Amygdala (tissue), 56 donors: ENCODE measurements around the gene LSM3.

Experiments used
- DNase-seq, 56 donors: peaks; one replicate each; lab custom pipeline; 2025; lab: John Stamatoyannopoulos, UW

Gene LSM3

DNA sequence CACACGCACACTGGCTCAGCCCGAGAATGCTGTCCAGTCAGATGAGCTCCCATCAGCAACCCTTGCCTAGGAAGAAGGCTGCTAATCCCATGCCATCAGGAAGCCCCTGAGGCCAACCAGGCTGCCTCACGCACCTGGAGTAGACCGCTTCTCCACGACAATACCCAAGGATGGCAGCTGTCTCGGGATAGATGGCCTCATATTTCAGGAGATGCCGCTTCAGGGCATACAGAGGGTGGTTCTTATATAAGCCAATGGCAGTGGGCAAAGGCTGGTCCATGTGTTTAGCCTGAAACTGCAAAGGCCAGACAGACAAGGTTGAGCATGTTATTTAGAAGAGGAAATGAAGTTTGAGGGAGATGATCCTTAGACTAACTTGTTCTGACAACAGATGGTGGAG lies 22.4 kb upstream of the LSM3 start:
- no peak for DNase-seq

DNA sequence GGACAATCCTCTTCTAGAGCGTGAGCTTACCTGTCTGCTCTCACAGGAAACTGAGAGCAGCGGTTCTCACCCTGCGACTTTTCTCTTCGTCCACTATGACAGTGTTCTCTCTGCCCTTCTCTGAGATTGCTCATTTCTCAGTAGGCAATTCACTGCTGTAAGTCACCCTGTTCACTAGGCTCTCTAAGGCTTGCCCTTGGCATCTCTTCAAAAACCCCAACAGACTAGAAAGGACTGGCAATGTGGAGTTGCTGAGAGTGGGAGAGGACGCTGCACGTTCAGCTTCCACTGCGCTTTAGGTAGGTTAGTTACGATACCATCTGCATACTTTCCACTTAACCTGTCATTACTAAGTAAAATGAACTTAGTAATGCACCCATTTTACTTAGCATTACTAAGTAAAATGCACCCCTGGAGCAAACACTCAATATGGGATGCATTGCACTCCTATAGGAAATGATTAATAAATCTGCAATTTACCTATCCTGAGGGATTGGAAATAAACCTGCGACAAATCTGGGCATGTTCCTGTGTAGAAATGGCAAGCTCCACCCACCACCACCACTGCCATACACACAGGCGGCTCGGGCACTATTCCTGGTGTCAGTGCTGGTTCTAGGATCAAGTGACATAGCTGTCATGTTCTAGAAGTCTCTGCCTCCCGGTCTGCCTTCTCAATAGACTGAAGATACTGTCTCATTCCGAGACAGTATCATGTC lies 21.6 kb upstream of the LSM3 start:
- DNase-seq = no peak

DNA sequence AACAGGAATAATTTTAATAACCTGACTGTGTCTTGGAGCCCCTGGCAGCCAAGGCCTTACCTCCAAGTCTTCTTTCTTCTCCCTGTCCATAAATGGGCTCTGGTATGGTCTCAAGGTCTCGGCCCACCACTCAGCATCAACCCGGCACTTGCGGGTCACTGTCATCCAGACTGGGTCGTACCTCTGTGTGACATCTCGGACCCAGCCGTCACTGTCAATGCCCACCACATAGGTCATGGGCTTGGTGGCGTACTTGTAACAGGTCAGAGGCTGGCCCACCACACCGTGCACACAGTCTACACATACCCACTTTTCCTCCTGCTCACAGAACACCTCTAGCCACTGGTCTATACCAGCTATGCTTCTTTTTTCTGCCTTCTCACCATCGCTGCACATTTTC lies 20.7 kb upstream of the LSM3 start:
- no peak for DNase-seq

DNA sequence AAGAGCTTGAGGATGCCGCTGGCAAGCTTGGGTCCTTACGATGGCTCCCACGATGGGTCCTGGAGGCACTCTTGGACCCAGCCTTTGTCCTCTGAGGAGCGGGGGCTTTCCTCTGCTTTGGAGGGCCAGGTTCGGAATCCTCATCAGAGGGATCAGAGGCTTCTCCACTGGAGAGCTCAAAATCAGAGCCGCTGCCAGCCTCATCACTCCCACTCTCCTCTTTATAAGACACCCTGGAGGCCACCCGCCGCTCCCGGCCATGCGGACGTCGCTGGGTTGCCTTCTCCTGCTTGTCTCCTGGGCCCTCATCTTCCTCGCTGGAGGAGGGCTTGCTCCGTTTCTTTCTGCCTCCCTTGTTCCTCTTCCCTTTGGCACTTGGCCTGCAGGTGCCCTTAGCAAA lies 20.2 kb upstream of the LSM3 start:
- no peak for DNase-seq

DNA sequence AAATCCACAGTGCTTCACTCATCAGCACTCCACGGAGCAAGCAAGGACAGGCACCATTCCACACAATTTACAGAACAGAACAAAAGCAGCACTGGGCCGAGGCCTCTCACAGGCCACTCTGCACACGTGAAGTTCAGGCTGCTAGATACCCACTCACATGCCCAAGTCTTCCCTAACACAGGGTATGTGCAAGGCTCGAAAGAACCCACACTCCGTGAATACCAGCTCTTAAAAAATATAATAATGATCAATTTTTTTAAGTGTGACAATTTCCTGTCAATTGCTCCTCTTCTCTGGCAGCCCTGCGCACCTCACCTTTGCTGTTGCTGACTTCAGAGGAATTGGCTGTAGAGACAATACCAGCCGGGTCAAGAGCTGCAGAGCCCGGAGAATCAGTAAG lies 19.2 kb upstream of the LSM3 start:
- no peak for DNase-seq

DNA sequence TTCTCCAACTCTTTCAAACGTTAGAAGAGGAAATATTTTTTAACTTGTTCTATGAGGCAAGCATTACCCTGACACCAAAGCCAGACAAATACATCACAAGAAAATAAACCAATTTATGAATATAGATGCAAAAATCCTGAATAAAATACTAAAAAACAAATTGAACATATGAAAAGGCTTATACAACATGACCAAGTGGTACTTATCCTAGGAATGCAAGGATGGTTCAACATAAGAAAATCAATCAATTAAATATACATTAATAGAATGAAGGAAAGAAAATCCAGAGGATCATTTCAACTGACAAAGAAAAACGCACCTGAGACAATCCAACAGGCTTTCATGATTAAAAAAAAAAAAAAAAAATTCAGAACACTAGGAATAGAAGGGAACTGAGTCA lies 17.3 kb upstream of the LSM3 start:
- no peak for DNase-seq

DNA sequence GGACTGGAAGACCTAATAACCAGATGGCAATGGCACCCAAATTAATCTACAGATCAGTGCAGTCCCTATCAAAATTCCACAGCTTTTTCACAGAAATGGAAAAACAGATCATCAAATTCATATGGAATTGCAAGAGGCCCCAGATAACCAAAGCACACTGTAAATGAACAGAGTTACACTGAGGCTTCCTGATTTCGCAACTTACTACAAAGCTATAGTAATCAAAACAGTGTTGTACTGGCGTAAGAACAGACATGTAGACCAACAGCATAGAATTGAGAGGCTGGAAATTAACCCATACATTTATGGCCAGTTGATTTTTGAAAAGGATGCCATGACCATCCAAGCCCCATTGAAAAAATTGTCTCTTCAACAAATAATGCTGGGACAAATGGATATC lies 16.4 kb upstream of the LSM3 start:
- no peak for DNase-seq

DNA sequence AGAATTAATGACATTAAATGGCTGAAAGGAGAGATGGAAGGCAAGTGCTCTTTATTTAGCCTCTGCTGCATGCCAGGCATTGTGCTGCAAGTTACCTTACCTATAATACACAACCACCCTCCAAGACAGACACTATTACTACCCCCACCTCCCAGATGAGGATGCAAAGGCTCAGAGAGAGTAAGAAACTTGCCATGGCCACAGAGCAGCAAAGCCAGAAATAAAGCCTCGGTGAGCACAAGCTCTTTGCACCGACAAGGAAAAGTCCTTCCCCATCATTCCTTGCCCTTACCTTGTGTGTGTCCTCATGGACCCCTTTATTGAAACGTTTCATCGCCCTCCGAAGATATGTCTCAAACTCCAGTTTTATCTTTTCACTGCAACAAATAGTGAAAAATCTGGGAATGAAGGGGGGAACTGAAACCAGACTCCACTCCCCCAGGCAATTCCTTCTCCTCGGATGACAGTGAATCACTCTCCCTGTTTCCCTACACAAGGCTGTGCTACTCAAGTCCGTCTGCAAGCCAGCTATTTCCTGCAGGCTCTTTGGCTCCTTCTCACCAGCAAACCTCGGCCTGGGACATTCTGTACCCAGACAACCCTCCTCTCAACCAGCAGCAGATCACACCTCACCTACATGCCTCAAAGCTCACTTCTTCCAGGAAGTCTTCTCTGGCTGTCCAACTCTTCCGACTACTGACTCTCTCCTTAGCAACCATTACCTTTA lies 11.6 kb upstream of the LSM3 start:
- no peak for DNase-seq

DNA sequence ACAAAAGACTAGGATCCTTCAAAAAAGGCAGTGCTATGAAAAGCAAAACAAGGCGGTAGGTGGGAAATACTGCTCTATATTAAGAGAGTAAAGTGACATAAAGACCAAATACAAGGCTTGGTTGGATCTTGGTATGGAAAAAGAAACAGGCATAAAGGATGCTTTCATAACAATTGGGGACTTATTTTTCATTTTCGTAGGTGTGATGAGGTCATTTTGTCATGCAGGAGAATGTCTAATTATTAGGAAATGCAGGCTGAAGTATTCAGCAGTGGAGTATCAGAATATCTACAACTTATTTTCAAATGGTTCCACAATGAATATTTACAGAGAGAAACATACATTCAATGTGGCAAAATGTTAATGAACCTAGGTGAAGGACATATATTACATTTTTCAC lies 9.2 kb upstream of the LSM3 start:
- DNase-seq = no peak

DNA sequence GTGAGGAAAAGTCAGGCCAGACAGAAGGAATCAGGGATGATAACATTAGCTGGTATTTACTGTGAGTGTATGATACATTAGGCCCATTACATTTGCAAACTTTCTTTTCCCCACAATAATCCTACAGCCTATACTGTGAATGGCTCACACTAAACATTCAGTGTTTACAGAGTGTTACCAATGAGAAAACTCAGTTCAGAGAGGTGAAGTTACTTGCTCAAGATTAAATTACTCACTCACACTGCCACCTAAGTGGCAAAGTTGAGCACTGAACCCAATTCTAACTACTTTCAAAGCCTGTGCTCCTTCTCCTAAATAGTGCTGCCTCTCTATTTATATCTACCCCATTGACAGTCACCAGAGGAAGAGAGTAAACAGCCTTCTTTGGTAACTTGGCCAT lies 8.7 kb upstream of the LSM3 start:
- no peak for DNase-seq

DNA sequence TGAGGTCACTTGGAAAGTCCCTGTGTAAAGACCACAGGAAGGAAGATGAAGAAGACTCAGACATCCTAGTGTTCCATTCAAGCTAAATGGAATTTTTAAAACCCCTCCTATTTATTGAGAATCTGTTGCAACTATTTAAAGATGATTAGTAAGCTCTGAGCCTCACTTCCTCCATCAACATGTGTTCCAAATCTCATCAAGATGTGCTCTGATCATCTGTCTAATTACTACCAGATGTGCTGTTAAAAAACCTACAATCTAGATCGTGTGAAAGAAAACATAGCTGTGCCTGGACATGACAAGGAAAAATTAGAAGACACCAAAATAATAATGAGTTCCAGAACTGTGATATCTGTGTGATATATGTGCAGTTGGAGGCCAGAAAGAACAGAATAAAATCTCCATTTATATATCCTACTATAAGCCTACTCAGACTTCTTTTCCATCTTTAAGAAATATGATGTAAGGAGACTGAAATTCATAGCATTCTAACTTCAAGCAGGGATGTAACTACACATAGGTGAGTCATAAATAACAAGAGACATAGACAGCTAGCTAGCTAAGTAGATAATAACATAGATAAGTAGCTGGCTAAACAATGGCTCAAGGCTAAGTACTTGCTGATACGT lies 8.0 kb upstream of the LSM3 start:
- DNase-seq = no peak

DNA sequence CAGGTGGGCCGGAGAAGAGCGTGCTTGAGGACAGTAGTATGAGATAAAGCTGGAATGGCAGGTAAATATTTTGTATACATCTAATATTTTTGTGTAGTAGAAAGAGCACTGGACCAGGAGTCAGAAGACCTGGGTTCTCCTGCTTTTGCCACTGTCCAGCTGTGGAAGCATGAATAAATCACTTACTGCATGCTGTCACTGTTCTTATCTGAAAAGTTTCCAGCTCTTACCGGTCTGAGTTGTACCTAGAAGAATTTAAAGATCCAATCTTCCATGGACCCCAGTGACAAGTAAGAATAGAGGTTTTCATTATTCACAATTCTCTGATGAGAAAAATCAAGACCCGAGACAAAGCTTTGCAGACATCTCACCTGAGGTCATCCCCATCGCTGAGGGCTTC lies 6.1 kb upstream of the LSM3 start:
- no peak for DNase-seq

DNA sequence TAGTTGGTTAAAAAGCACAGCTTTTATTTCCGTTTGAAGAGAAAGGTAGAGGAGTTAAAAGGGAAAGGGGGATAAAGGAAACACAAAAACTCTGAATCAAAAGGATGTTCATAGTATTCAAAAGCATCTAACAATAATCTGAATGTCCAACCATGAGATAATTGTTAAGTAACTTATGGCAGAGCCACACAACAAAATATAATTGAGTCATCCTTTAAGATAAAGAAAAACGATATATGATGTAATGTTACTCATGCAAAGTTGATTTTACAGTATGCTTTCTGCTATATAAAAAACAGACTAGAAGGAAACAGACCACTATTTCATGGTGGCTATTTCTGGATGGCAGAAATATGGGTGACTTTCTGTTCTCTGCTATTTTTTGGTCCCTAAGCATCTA lies 4.1 kb upstream of the LSM3 start:
- DNase-seq = no peak

DNA sequence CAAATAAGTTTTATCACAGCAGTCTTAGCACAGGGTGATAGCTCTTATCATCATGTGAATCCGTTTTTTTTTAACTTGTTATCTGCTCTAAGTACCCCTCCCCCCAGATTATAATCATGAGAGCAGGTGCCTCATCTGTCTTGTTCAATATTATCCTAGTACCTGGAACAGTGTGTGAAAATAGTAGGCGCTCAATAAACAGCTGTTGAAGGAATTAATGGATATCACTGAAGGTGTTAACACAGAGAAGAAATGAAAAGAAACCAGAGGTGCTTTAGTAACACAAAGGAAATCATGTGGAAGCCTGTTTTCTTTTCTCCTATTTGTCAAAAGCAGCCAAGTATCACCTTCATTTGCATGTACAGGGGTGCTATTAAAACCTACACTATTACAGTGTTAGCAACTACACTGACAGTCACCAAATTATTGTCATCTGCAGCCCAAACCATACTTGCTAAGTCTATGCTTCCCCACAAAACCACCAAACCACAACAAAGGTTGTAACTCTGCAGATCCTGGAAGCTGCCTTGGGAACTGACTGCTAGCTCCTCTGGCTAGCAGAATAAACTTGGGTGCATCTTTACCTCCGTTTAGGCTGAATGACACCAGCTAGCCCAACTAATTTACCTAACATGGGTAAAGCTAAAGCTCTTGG lies 3.1 kb upstream of the LSM3 start:
- DNase-seq = no peak

DNA sequence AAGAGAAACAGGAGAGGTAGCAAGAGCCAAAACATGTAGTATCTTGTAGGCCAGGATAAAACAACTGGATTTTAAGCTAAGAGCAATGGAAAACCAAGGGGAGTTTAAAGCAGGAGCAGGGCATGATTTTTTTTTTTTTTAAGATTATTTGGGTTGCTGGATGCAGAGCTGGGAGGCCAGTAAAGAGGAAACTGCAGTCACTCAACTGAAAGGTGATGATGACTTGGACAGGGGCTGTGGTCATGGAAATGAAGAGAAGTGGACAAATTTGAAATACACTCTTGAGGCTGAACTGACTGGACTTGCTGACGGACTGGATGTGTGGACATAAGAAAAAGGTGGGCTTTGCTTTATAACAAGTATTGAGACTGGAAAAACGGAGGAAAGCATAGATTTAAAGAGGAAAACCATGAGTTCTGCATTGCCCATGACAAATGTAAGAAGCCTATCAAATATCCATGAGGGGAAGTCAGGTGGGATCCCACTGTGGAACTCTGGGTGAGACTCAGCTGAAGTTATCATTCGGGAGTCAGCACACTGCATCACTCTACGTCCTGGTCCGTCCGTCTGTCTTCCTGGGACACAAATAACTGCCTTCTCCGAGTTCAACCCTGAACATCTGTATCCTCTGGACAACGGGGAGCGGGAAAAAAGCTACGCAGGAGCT lies 904 bp upstream of the LSM3 start:
- DNase-seq = peak in 3 of 56 donors; percentile 40 to 49 (median 44)

DNA sequence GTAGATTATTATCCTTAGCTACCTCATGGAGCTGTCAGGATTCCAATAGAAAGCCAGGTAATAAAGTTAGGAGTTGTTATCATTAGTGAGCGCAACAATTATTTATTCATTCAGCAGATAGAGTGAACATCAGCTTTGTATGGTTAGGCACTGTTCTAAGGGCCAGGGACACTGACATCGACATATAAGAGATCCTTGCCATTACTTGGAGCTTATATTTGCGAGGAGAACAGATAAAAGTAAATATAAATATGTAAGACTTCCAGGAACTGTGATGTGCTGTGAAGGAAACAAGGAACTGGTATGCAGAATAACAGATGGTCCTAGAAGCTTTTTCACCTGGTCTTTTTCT lies 473 bp downstream of the LSM3 start:
- DNase-seq = no peak

DNA sequence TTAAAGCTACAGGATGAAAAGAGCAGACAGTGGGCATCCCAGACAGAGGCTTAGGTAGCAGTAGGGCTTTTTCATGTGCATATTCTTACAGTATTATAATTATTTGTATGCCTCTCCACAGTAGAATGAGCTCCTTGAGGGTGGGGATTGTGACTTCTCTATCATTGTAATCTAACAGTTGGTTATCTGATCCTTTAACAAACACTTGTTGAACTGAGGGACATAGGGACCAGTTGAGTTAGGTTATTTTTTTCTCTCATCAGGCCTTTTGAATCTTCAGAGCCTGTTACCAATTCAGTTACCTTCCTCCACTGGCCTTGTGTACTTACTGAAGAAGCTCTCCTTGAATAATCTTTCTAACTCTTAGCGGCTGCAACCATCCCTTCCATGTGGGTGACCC lies 1.2 kb downstream of the LSM3 start:
- no peak for DNase-seq

DNA sequence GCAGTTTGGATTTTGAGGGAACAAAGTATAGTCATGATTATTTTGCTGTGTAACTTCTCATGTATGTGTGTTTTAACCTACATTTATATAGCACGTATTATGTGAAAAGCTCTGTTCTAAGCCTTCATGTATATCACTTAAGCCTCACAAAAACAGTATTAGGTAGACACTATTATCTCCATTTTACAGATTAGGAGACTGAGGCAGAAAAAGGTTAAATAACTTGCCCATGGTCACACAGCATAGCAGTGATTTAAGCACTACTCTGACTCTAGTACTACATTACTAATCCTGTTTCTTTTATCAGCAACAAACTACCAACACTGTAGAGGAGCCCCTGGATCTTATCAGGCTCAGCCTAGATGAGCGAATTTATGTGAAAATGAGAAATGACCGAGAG lies 2.6 kb downstream of the LSM3 start:
- no peak for DNase-seq

DNA sequence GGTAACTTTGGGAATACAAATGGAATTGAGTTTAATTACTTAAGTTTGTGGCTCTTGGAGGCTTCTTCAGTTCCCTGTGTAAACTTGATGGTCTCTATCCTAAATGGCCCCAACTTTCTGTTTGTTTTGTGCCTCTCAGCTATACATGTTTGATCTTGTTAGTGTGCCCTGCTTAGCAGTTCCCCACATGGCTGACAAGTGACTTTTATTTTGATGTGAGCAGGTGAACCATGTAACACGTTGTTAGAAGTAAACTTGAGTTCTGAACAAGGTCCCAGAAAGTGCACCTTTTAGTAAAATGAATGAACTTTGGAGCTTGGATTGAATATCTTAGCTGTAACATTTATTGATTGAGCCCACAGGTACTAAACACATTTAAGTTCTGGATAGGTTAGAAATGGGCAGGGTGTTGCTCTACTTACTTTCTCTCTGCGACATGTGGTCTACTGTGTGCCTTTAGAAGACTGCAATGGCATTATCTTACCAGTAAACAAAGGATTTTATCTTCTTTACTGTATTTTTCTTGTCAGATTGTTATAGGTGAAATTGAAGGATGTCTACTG lies 4.5 kb downstream of the LSM3 start:
- DNase-seq = no peak

DNA sequence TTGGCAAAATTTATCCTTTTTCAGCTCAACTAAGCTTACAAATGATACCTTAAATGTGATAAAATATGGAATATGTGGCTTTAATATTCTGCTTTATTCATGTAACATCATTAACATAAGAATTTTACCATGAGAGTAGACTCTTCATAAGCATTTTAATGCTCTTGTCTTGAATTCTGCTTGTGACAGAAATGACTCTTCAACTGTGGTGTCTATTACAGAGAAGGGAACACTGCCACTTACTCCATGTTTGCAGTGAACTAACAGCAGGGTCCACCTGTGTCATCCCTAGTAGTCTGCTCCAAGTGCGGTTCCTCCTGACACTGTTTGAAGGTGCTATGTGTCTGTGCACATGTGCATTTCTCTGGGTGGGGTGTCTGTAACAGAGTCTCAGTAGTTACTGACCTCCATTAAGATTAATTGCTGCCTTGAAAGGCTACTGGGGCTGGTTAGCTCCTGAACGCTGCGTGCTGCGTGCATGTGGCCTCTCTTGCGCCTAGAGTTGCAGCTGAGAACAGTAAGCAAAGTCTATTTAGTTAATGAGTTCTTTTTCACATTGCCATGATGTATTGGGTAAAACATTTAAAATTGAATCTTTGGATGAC lies 8.3 kb downstream of the LSM3 start:
- no peak for DNase-seq
